NCI-H2171 treated with DMSO at 0.1 percent for 48 hours (cell line): ENCODE results near the gene B3GLCT.
"Not testable (repeated sequence)": the region's sequence is repeated elsewhere in the genome, so short reads cannot be mapped to it uniquely, and the experiment has no call there.

ENCODE experiments used
- DNase-seq: peaks from one replicate; lab custom pipeline; 2025; lab: John Stamatoyannopoulos, UW

Gene B3GLCT

GRCh38 chr13:31199849-31200636, at the start of gene B3GLCT:
B3GLCT (plus strand) TSS chr13:31199975; CDS start chr13:31200085, 110 bp downstream.
- peak; percentile 34 for DNase-seq

GRCh38 chr13:31150315-31150985, 49.3 kb upstream of the B3GLCT start:
- no peak for DNase-seq

GRCh38 chr13:31151837-31152236, 47.9 kb upstream of the B3GLCT start:
- DNase-seq: no peak

GRCh38 chr13:31154939-31155338, 44.8 kb upstream of the B3GLCT start:
- DNase-seq: no peak

GRCh38 chr13:31159306-31159705, 40.5 kb upstream of the B3GLCT start:
- no peak for DNase-seq

- peak; percentile 1 for DNase-seq
These were observed 38.8 kb upstream of the B3GLCT start for GRCh38 chr13:31160857-31161556.

GRCh38 chr13:31161557-31162150, 38.1 kb upstream of the B3GLCT start, which contains the start of gene HSPH1:
HSPH1 (minus strand) TSS chr13:31161904; CDS start chr13:31161582, 322 bp downstream.
- peak; percentile 92 for DNase-seq

GRCh38 chr13:31162151-31163008, 37.4 kb upstream of the B3GLCT start:
- DNase-seq: peak; percentile 92

GRCh38 chr13:31166591-31166990, 33.2 kb upstream of the B3GLCT start:
- peak; percentile 50 for DNase-seq

GRCh38 chr13:31167490-31167889, 32.3 kb upstream of the B3GLCT start:
- DNase-seq: no peak

GRCh38 chr13:31168166-31168565, 31.6 kb upstream of the B3GLCT start:
- DNase-seq: no peak

- no peak for DNase-seq
These were observed 31.0 kb upstream of the B3GLCT start for GRCh38 chr13:31168736-31169135.

GRCh38 chr13:31172001-31172400, 27.8 kb upstream of the B3GLCT start:
- no peak for DNase-seq

GRCh38 chr13:31172535-31172934, 27.2 kb upstream of the B3GLCT start:
- no peak for DNase-seq

GRCh38 chr13:31174018-31174417, 25.8 kb upstream of the B3GLCT start:
- DNase-seq: no peak

- no peak for DNase-seq
These were observed 23.8 kb upstream of the B3GLCT start for GRCh38 chr13:31175847-31176532.

- DNase-seq: not testable (repeated sequence)
These were observed 21.8 kb upstream of the B3GLCT start for GRCh38 chr13:31177813-31178495.

- DNase-seq: no peak
These were observed 20.5 kb upstream of the B3GLCT start for GRCh38 chr13:31179241-31179640.

GRCh38 chr13:31179754-31180153, 20.0 kb upstream of the B3GLCT start:
- no peak for DNase-seq

- DNase-seq: no peak
These were observed 16.8 kb upstream of the B3GLCT start for GRCh38 chr13:31182987-31183386.
